K562 (cell line): ENCODE measurements around the gene DDOST. TPM values are rescaled to one million over a fixed set of nuclear protein-coding genes. Genes with fewer than 3 reads are reported as not detected.

Source experiments
- ATAC-seq: fragments of 200-7000 bp; cut with Tn5 transposase; 3 replicates; pipeline ENCODE4 v1.9.1; 2020; ENCODE audit warnings: moderate library complexity
- BruUV-seq: library from RNA; stranded (reverse); fragments of 400-500 nt; replicated peaks from 2 replicates; lab custom pipeline; 2021; lab: Mats Ljungman, UMichigan
- CTCF ChIA-PET: fragments of 300-600 bp; formaldehyde crosslinking; extraction: SDS; loops from one replicate; lab custom pipeline; 2021; ENCODE audit warnings: low intra/inter-chr PET ratio; lab: Yijun Ruan, JAX
- POLR2A ChIA-PET: fragments of 300-600, 350-650 bp; sonication (Branson Sonifier 250); formaldehyde crosslinking; extraction: SDS; loops from one replicate; lab custom pipeline; 2021; ENCODE audit warnings: antibody characterized with exemption, inconsistent platforms; lab: Yijun Ruan, JAX
- DNase-seq, 4 experiments: peaks; one replicate each; pipeline versions ENCODE4 v3.0.0 to v3.0.0-alpha.2; 2011 to 2018; ENCODE audit warnings: low spot score in 3 of 4, mixed read lengths in 3 of 4; ENCODE audit errors: extremely low read depth in 1 of 4
- FAIRE-seq: peaks from 2 replicates; lab custom pipeline; 2011; peaks lifted over from hg19 to GRCh38; lab: Jason Lieb, UNC
- H2AFZ ChIP-seq: 2 replicates; pipeline ENCODE4 v1.6.0; 2011; ENCODE audit warnings: low read depth, low read length, control low read depth, inconsistent platforms
- H3K27ac ChIP-seq: fragments of 200-600 bp; 3 replicates; pipeline ENCODE4 v1.8.0; 2011; ENCODE audit warnings: low read depth, mild to moderate bottlenecking, control low read depth, inconsistent platforms, low read length, moderate library complexity, mixed read lengths; ENCODE audit errors: extremely low read depth
- H3K27me3 ChIP-seq, 2 experiments: fragments of 300-600 bp in 1 of 2; 2 replicates in 1 of 2; 3 replicates in 1 of 2; pipeline versions ENCODE4 v1.6.0 to v1.8.0; 2011; ENCODE audit warnings: inconsistent platforms in 2 of 2, low read length in 2 of 2, mild to moderate bottlenecking in 1 of 2, mixed read lengths in 1 of 2, moderate library complexity in 1 of 2; ENCODE audit not compliant: control insufficient read depth in 2 of 2, insufficient read depth in 2 of 2
- H3K36me3 ChIP-seq: fragments of 300-600 bp; 3 replicates; pipeline ENCODE4 v1.8.0; 2011; ENCODE audit warnings: mild to moderate bottlenecking, low read length, inconsistent platforms; ENCODE audit not compliant: control insufficient read depth, insufficient read depth
- H3K4me1 ChIP-seq, 2 experiments: fragments of 200-600 bp in 1 of 2; replicated peaks in 1 of 2; 2 replicates in 1 of 2; 3 replicates in 1 of 2; pipeline versions ENCODE4 v1.5.1 to v1.8.0; 2011; ENCODE audit warnings: inconsistent platforms in 2 of 2, low read length in 2 of 2, mild to moderate bottlenecking in 1 of 2, mixed read lengths in 1 of 2, moderate library complexity in 1 of 2; ENCODE audit not compliant: control insufficient read depth in 2 of 2, insufficient read depth in 2 of 2
- H3K4me2 ChIP-seq: 2 replicates; pipeline ENCODE4 v1.6.1; 2011; ENCODE audit warnings: low read length, control low read depth, inconsistent platforms, mixed read lengths; ENCODE audit not compliant: insufficient read depth
- H3K4me3 ChIP-seq: fragments of 200-600 bp; sonication (generic), shearing (Covaris generic); 2 replicates; pipeline ENCODE4 v1.5.1; 2016; ENCODE audit warnings: control low read depth, inconsistent platforms
- H3K79me2 ChIP-seq: fragments of 200-600 bp; 3 replicates; pipeline ENCODE4 v1.8.0; 2011; ENCODE audit warnings: low read length, inconsistent platforms; ENCODE audit not compliant: control insufficient read depth, insufficient read depth
- H3K9ac ChIP-seq, 2 experiments: 2 replicates each; pipeline versions ENCODE4 v1.6.0 to v1.6.1; 2011; ENCODE audit warnings: low read depth in 2 of 2, low read length in 2 of 2, control low read depth in 1 of 2, inconsistent platforms in 1 of 2, mild to moderate bottlenecking in 1 of 2, mixed read lengths in 1 of 2; ENCODE audit not compliant: insufficient read depth in 1 of 2
- H3K9me1 ChIP-seq: one replicate; pipeline ENCODE4 v1.6.0; 2011; ENCODE audit warnings: inconsistent platforms, mild to moderate bottlenecking, low read length, moderate library complexity; ENCODE audit not compliant: control insufficient read depth, insufficient read depth
- H3K9me3 ChIP-seq: replicated peaks from 2 replicates; pipeline ENCODE4 v1.5.1; 2011; ENCODE audit warnings: low read depth, low read length, inconsistent platforms; ENCODE audit not compliant: control insufficient read depth, insufficient read depth
- H4K20me1 ChIP-seq: replicated peaks from 2 replicates; pipeline ENCODE4 v1.6.1; 2011; ENCODE audit warnings: low read length, inconsistent platforms, mixed read lengths; ENCODE audit not compliant: control insufficient read depth, insufficient read depth
- DACH1 ChIP-seq: fragments of 450-650 bp; IDR thresholded peaks from 2 replicates; pipeline ENCODE4 v1.6.1; 2018; ENCODE audit not compliant: partially characterized antibody
- RBM25 ChIP-seq: fragments of 200-400 bp; formaldehyde crosslinking; IDR thresholded peaks from 2 replicates; pipeline ENCODE4 v1.6.1; 2018; ENCODE audit warnings: low read length, low read depth, moderate library complexity; ENCODE audit not compliant: severe bottlenecking
- ZBTB7A ChIP-seq: IDR thresholded peaks from 2 replicates; pipeline ENCODE4 v1.6.1; 2011; ENCODE audit warnings: low read depth, mild to moderate bottlenecking, low read length, moderate library complexity, borderline replicate concordance; ENCODE audit not compliant: control insufficient read depth
- ZNF24 ChIP-seq: fragments of 450-650 bp; IDR thresholded peaks from 2 replicates; pipeline ENCODE4 v1.6.1; 2016
- WGBS: fragments of 100-300 bp; shearing (Covaris generic); methylation state at CpG from one replicate; pipeline ENCODE4 v1.1.6; 2016; ENCODE audit warnings: low coverage, mixed read lengths; ENCODE audit not compliant: insufficient coverage; ENCODE audit errors: missing lambda C conversion rate; 5-methylcytosine and 5-hydroxymethylcytosine counted together
- in situ Hi-C: fragments of 300-500 bp; cut with MboI; formaldehyde crosslinking; loops from 4 replicates; pipeline ENCODE4 v1.15.0; 2018; ENCODE audit warnings: inconsistent platforms, mixed read lengths
- intact Hi-C: fragments of 100-400 bp; cut with micrococcal nuclease; formaldehyde crosslinking; loops from 2 replicates; pipeline ENCODE4 v1.14.2; 2022
- polyA plus RNA-seq, 8 experiments: library from polyadenylated mRNA; depleted of rRNA in 4 of 8; stranded (reverse) in 5 of 8; unstranded in 3 of 8; fragments of >200 nt; fragmentation: Nextera tagmentation in 2 of 8; fragmentation: Illumina TruSeq in 1 of 8; extraction: Ambion mirVana in 2 of 8; extraction: Trizol in 1 of 8; gene quantifications; 2 replicates each; pipeline versions ENCODE4 v1.2.1 to v1.2.3, GENCODE V29; 2011 to 2014; ENCODE audit warnings: inconsistent platforms in 1 of 8, missing spikeins in 1 of 8
- total RNA-seq, 7 experiments: library from RNA; depleted of rRNA in 6 of 7; stranded (reverse); fragments of >200 nt in 6 of 7; fragmentation: Illumina TruSeq in 2 of 7; extraction: Trizol in 2 of 7; gene quantifications; 2 replicates each; pipeline versions ENCODE4 v1.2.1 to v1.2.3, GENCODE V29; 2011 to 2021; ENCODE audit warnings: low replicate concordance in 1 of 7
- TF ChIP-seq, protein P1 (sequence below): sonication (generic); formaldehyde crosslinking; IDR thresholded peaks from 2 replicates; pipeline ENCODE4 v1.9.0; 2022; ENCODE audit warnings: mild to moderate bottlenecking, missing genetic modification reagents

Gene DDOST
- total and polyA plus RNA-seq, 9 of the 15 experiments (the other 6 are each of a cell fraction or from before 2014, with no cell fraction given), result 173 to 306 (median 222) TPM

DNA sequence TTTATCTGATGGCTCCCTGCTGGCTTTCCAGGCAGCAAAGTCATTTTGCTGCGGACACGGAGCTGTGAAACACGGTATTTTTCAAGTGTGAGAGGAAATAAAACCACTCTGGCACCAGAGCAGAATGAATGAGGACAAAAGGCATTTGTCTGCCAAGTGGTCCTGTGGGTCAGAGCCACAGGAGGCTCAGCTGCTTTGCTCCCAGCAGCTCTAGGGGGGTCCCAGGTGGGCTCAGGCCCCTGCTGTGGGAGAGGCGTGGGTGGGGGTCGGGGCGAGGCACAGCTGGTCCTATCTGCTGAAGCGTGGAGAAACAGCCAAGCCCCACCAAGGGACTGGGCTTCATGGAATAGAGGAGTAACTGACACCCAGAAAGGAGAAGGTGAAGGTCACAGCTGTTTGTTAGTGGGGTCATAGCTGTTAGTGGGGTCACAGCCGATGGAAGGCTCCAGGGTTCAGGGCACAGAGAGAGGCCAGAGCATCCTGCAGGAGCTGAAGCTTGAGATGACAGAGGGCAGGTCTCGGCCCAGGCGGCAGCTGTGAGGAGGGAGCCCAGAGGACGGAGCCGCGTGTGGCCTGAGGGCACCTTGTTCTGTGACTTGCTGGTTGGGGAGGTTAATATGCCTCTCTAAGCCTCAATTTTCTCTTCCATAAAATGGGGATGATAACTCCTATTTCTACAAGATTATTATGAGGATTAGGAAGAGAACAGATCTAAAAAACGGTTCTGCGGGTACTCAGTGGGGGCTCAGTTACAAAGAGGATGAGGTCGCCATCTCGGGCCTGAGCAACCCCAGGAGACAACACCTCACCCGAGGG is 49.5 kb upstream of the DDOST start:
- ATAC-seq (no peak), FAIRE-seq (no peak), DNase-seq (no peak)
- CTCF ChIA-PET, result interaction anchor here (0.7 kb wide), 1 partner anchor 19 kb away, joined by 3 read pairs; no protein-coding TSS in a partner anchor
- peaks cover 2% of the 10 kb centered on the region for H3K9me1 ChIP-seq
- peaks cover 5 to 30% of the 10 kb centered on the region in 2 experiments; a peak in 3 of 5 replicates for H3K4me1 ChIP-seq
- no TSS peak for BruUV-seq
- POLR2A ChIA-PET, result interaction anchor here (0.8 kb wide), 1 partner anchor 49 kb away, joined by 3 read pairs; no protein-coding TSS in a partner anchor
- WGBS, result 16% methylated on average over 18 of the region's 18 CpGs
- H3K27ac ChIP-seq, result no peak overlapping the region
- H3K9ac ChIP-seq, result peak overlapping the region in 1 of 2 experiments; percentile 82; a peak in 2 of 4 replicates
- TF ChIP-seq, protein P1, sequence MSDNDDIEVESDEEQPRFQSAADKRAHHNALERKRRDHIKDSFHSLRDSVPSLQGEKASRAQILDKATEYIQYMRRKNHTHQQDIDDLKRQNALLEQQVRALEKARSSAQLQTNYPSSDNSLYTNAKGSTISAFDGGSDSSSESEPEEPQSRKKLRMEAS, result 0 out of 2 replicates have a peak, but pooled peaks have one; percentile 1
- TF ChIP-seq ZBTB7A (peak; percentile 54; the same call in 1 of the 2 replicates), DACH1 (peak; percentile 50), ZNF24 (no peak), RBM25 (peak; percentile 28)
- no peak overlapping the region for H2AFZ ChIP-seq
- H3K9me3 ChIP-seq, result no peaks in the 10 kb centered on the region; the same call in 1 of the 2 replicates
- H3K79me2 ChIP-seq, result no peaks in the 10 kb centered on the region
- peaks cover 9 to 41% of the 10 kb centered on the region in 2 experiments; a peak in 4 of 5 replicates for H3K27me3 ChIP-seq
- H3K36me3 ChIP-seq, result no peaks in the 10 kb centered on the region
- in situ Hi-C loops (no loop called here), intact Hi-C loops (no loop called here)
- no peak overlapping the region for H3K4me2 ChIP-seq
- no peak overlapping the region for H3K4me3 ChIP-seq
- peaks cover 4% of the 10 kb centered on the region for H4K20me1 ChIP-seq
